Measurements from ENCODE around the gene KLHL2. TPM values are rescaled to one million over a fixed set of nuclear protein-coding genes. Genes with fewer than 3 reads are reported as not detected.

Gene KLHL2
- total and polyA plus RNA-seq, 2 of the 13 experiments (the other 11 are each of a cell fraction or from before 2014, with no cell fraction given), result 9.2 to 17.6 TPM

GRCh38 chr4:165308606-165309005 is 101.2 kb downstream of the KLHL2 start:
- CTCF ChIA-PET (ENCODE audit: low intra/inter-chr PET ratio, low total read pairs), result no interaction called here
- TF ChIP-seq PBX3 (CRISPR knock-in tag; IDR thresholded peaks at IDR 0.05; ENCODE audit: borderline replicate concordance) (no peak), ERF (CRISPR knock-in tag; IDR thresholded peaks at IDR 0.05) (no peak), AGO2 (optimal IDR thresholded peaks at IDR 0.05; ENCODE audit: low read depth, low read length) (no peak), BRD4 (CRISPR knock-in tag; IDR thresholded peaks at IDR 0.05) (no peak), ZNF503 (CRISPR knock-in tag; IDR thresholded peaks at IDR 0.05) (no peak), ZKSCAN8 (CRISPR knock-in tag; IDR thresholded peaks at IDR 0.05; ENCODE audit: borderline replicate concordance) (no peak), ZNF44 (CRISPR knock-in tag; IDR thresholded peaks at IDR 0.05) (no peak), MED1 (CRISPR knock-in tag; IDR thresholded peaks at IDR 0.05) (no peak), U2AF1 (optimal IDR thresholded peaks at IDR 0.05; ENCODE audit: low read depth, low read length) (no peak)
- Histone ChIP-seq H3K27me3 (ENCODE audit: control insufficient read depth in 1 of 2, insufficient read depth in 2 of 2, low read length in 2 of 2) (no peaks in the 10 kb centered on the region), H3K79me2 (ENCODE audit: insufficient read depth, low read length) (no peaks in the 10 kb centered on the region), H3K36me3 (replicated peaks in 1 of 2; ENCODE audit: control insufficient read depth in 1 of 2, insufficient read depth in 2 of 2, low read length in 2 of 2) (peaks cover 3 to 9% of the 10 kb centered on the region in 2 experiments; a peak in 1 of 5 replicates), H2AFZ (ENCODE audit: low read length) (no peak overlapping the region), H3K4me2 (ENCODE audit: low read depth, low read length) (no peak overlapping the region), H3K27ac (ENCODE audit: extremely low read length, insufficient read depth, low read length) (no peak overlapping the region), H4K20me1 (ENCODE audit: insufficient read depth, low read length) (no peaks in the 10 kb centered on the region), H3K9me3 (ENCODE audit: low read length) (no peaks in the 10 kb centered on the region), H3K9ac (ENCODE audit: insufficient read depth, low read depth, low read length) (no peak overlapping the region), H3K4me1 (ENCODE audit: insufficient read depth, low read length) (peaks cover 8% of the 10 kb centered on the region), H3K4me3 (replicated peaks in 1 of 3; ENCODE audit: insufficient read depth in 1 of 3, low read depth in 2 of 3, low read length in 3 of 3) (no peak overlapping the region)
- WGBS (ENCODE audit: low lambda C conversion rate), result 83% methylated on average over 2 of the region's 2 CpGs
- POLR2A ChIA-PET, result no interaction called here
- BruUV-seq (replicated peaks), result no TSS peak
- intact Hi-C loops (cut with micrococcal nuclease; ENCODE audit: unreplicated experiment) (no loop called here), in situ Hi-C loops (cut with HindIII; ENCODE audit: extremely low pct_ligation_motif_present, low pct_unique_long_range_greater_than_20kb) (no loop called here)
- no peak for ATAC-seq
- FAIRE-seq, result no peak
- DNase-seq (ENCODE audit: low spot score), result no peak
